BE2C (cell line): ENCODE results near the gene HEATR3.

ENCODE experiments used
- DNase-seq: peaks from one replicate; pipeline ENCODE4 v3.0.0-alpha.2; 2020
- H3K27me3 ChIP-seq: fragments of 250-450 bp; sonication (Bioruptor Pico); 2 replicates; pipeline ENCODE4 v1.5.1; 2020; ENCODE audit warnings: mild to moderate bottlenecking
- H3K36me3 ChIP-seq: fragments of 250-450 bp; sonication (Bioruptor Pico); 2 replicates; pipeline ENCODE4 v1.5.1; 2020; ENCODE audit warnings: mild to moderate bottlenecking
- H3K4me1 ChIP-seq: fragments of 250-450 bp; sonication (Bioruptor Pico); 2 replicates; pipeline ENCODE4 v1.5.1; 2020
- H3K4me3 ChIP-seq: 2 replicates; pipeline ENCODE4 v1.5.1; 2011; ENCODE audit warnings: low read depth, low read length
- H3K9me3 ChIP-seq: fragments of 250-450 bp; sonication (Bioruptor Pico); 2 replicates; pipeline ENCODE4 v1.5.1; 2020
- CTCF ChIP-seq: IDR thresholded peaks from 2 replicates; pipeline ENCODE4 v1.5.1; 2012; ENCODE audit warnings: mild to moderate bottlenecking, low read depth, low read length

Gene HEATR3

GRCh38 chr16:50152351-50152806 is 86.6 kb downstream of the HEATR3 start:
- peak; percentile 40 for DNase-seq
- Histone ChIP-seq H3K27me3 (no peaks in the 10 kb centered on the region), H3K4me3 (peak overlapping the region; percentile 96), H3K9me3 (no peaks in the 10 kb centered on the region), H3K4me1 (peaks cover 5% of the 10 kb centered on the region; the same call in 1 of the 2 replicates), H3K36me3 (no peaks in the 10 kb centered on the region)
- 0 out of 2 replicates have a peak, but pooled peaks have one; percentile 5 for TF ChIP-seq CTCF

- H3K4me3 ChIP-seq: peak within 1 kb of the TSS; percentile 96
- no peak for TF ChIP-seq CTCF
- H3K27me3 ChIP-seq: no peaks in the 10 kb centered on the region
- H3K36me3 ChIP-seq: no peaks in the 10 kb centered on the region
- no peaks in the 10 kb centered on the region for H3K9me3 ChIP-seq
- DNase-seq: peak; percentile 86
- H3K4me1 ChIP-seq: 0 out of 2 replicates have a peak, but pooled peaks cover 4% of the 10 kb centered on the region
Observed at GRCh38 chr16:50152807-50153595, 87.2 kb downstream of the HEATR3 start, which contains the start of gene TENT4B. TSS of gene TENT4B (plus strand) at chr16:50153306. CDS start at chr16:50153622, 316 bp downstream.

- Histone ChIP-seq H3K27me3 (no peaks in the 10 kb centered on the region), H3K4me3 (peak overlapping the region; percentile 94), H3K36me3 (no peaks in the 10 kb centered on the region), H3K9me3 (no peaks in the 10 kb centered on the region), H3K4me1 (0 out of 2 replicates have a peak, but pooled peaks cover 4% of the 10 kb centered on the region)
- TF ChIP-seq CTCF: no peak
- peak; percentile 44 for DNase-seq
Observed at GRCh38 chr16:50153596-50154419, 88.0 kb downstream of the HEATR3 start.

- Histone ChIP-seq H3K4me1 (0 out of 2 replicates have a peak, but pooled peaks cover 4% of the 10 kb centered on the region), H3K4me3 (peak overlapping the region; percentile 94), H3K9me3 (no peaks in the 10 kb centered on the region), H3K36me3 (no peaks in the 10 kb centered on the region), H3K27me3 (no peaks in the 10 kb centered on the region)
- no peak for TF ChIP-seq CTCF
- no peak for DNase-seq
Observed at GRCh38 chr16:50154420-50154950, 88.7 kb downstream of the HEATR3 start.

- H3K9me3 ChIP-seq: no peaks in the 10 kb centered on the region
- no peak for DNase-seq
- H3K4me1 ChIP-seq: peaks cover 4% of the 10 kb centered on the region; the same call in 1 of the 2 replicates
- H3K27me3 ChIP-seq: no peaks in the 10 kb centered on the region
- TF ChIP-seq CTCF: no peak
- H3K4me3 ChIP-seq: peak overlapping the region; percentile 94
- H3K36me3 ChIP-seq: no peaks in the 10 kb centered on the region
Observed at GRCh38 chr16:50155925-50156324, 90.2 kb downstream of the HEATR3 start.
